Measurements from ENCODE around the gene DCAF11. TPM values are rescaled to one million over a fixed set of nuclear protein-coding genes. Genes with fewer than 3 reads are reported as not detected.

DCAF11 gene
- total RNA-seq, 1 donor from 2014 or later: 26.9 TPM

DNA sequence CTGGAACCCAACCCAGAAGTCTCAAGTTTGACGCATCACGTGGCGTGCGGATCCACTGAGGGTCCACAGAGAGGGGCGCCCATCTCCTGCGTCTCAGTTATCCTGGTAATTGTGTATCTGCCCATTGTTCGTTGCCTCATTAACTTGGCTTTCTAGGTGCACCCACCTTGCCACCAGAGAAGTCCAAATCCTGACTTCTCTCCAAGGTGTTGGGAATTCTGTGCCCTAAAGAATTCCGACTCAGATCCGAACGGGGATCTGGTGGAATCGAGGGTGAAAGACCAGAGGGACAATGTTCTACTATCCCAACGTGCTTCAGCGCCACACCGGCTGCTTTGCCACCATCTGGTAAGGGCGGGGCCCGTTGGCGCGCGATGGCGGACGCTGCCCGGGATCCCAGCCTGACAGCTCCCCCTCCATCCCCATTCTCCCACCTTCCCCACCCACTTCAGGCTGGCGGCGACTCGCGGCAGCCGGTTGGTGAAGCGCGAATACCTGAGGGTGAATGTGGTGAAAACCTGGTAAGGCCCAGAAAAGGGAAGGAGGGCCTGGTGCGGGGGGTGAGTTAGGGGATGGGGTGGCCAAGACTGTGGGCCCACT is 57.8 kb downstream of the DCAF11 start:
- H2AFZ ChIP-seq (ENCODE audit: low read depth, low read length): peak overlapping the region; percentile 63
- H4K20me1 ChIP-seq (ENCODE audit: insufficient read depth, low read length): peaks cover 4% of the 10 kb centered on the region
- peak overlapping the region; percentile 84 for H3K4me2 ChIP-seq (ENCODE audit: low read length)
- peak overlapping the region; percentile 50 for H3K4me3 ChIP-seq (ENCODE audit: insufficient read depth, low read depth, low read length)
- H3K27me3 ChIP-seq (ENCODE audit: insufficient read depth, low read length): no peaks in the 10 kb centered on the region
- H3K4me1 Mint-ChIP-seq (ENCODE audit: low read depth, unreplicated experiment): no peaks in the 10 kb centered on the region
- H3K27me3 Mint-ChIP-seq (ENCODE audit: low read depth, unreplicated experiment): no peaks in the 10 kb centered on the region
- DNase-seq (ENCODE audit: low read depth) (no peak), FAIRE-seq (no peak)
- TF ChIP-seq, protein P1, sequence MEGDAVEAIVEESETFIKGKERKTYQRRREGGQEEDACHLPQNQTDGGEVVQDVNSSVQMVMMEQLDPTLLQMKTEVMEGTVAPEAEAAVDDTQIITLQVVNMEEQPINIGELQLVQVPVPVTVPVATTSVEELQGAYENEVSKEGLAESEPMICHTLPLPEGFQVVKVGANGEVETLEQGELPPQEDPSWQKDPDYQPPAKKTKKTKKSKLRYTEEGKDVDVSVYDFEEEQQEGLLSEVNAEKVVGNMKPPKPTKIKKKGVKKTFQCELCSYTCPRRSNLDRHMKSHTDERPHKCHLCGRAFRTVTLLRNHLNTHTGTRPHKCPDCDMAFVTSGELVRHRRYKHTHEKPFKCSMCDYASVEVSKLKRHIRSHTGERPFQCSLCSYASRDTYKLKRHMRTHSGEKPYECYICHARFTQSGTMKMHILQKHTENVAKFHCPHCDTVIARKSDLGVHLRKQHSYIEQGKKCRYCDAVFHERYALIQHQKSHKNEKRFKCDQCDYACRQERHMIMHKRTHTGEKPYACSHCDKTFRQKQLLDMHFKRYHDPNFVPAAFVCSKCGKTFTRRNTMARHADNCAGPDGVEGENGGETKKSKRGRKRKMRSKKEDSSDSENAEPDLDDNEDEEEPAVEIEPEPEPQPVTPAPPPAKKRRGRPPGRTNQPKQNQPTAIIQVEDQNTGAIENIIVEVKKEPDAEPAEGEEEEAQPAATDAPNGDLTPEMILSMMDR (IDR thresholded peaks at IDR 0.05; ENCODE audit: insufficient read depth, low read depth, low read length): no peak
- H3K79me2 ChIP-seq (ENCODE audit: insufficient read depth, low read length): no peaks in the 10 kb centered on the region
- peak overlapping the region; percentile 75 for H3K4me3 Mint-ChIP-seq (ENCODE audit: unreplicated experiment)
- H3K27ac Mint-ChIP-seq (ENCODE audit: unreplicated experiment): no peak overlapping the region
- peaks cover 25% of the 10 kb centered on the region for H3K36me3 Mint-ChIP-seq (ENCODE audit: low read depth, unreplicated experiment)
- peaks cover 14% of the 10 kb centered on the region for H3K4me1 ChIP-seq (ENCODE audit: insufficient read depth, low read length)
- no peaks in the 10 kb centered on the region for H3K9me3 Mint-ChIP-seq (ENCODE audit: unreplicated experiment)
- no peaks in the 10 kb centered on the region for H3K9me3 ChIP-seq (ENCODE audit: insufficient read depth, low read depth, low read length)
- peak overlapping the region; percentile 36 for H3K9ac ChIP-seq (ENCODE audit: low read length)
- H3K36me3 ChIP-seq (ENCODE audit: insufficient read depth, low read length): no peaks in the 10 kb centered on the region
- H3K27ac ChIP-seq (ENCODE audit: low read depth, low read length): no peak overlapping the region

DNA sequence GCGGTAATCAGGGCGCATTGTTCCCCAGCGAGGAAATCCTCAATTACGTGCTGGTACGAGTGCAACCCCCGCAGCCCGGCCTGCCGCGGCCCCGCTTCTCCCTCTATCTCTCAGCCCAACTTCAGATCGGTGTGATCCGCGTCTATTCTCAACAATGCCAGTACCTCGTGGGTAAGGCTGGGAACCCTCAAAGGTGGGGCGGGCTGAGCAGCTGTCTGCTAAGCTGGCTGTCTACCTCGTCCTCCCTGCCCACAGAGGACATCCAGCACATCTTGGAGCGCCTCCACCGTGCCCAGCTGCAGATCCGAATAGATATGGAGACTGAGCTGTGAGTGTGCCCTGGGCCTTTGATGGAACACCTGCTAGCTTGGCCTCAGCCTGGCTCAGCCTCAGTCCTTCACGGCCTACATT is 58.3 kb downstream of the DCAF11 start:
- Histone ChIP-seq H3K4me3 (ENCODE audit: insufficient read depth, low read depth, low read length) (peak overlapping the region; percentile 50), H3K4me2 (ENCODE audit: low read length) (peak overlapping the region; percentile 84)
- H3K27ac Mint-ChIP-seq (ENCODE audit: unreplicated experiment): no peak overlapping the region

More for the DNA sequence above, 58.3 kb downstream of the DCAF11 start:
- H3K4me1 ChIP-seq (ENCODE audit: insufficient read depth, low read length): peaks cover 14% of the 10 kb centered on the region
- no peak overlapping the region for H2AFZ ChIP-seq (ENCODE audit: low read depth, low read length)
- peaks cover 5% of the 10 kb centered on the region for H4K20me1 ChIP-seq (ENCODE audit: insufficient read depth, low read length)
- FAIRE-seq (no peak), DNase-seq (ENCODE audit: low read depth) (no peak)
- no peaks in the 10 kb centered on the region for H3K36me3 ChIP-seq (ENCODE audit: insufficient read depth, low read length)
- no peak overlapping the region for H3K27ac ChIP-seq (ENCODE audit: low read depth, low read length)
- no peaks in the 10 kb centered on the region for H3K79me2 ChIP-seq (ENCODE audit: insufficient read depth, low read length)
- Mint-ChIP-seq H3K4me3 (ENCODE audit: unreplicated experiment) (peak overlapping the region; percentile 66), H3K9me3 (ENCODE audit: unreplicated experiment) (no peaks in the 10 kb centered on the region), H3K4me1 (ENCODE audit: low read depth, unreplicated experiment) (peaks cover 2% of the 10 kb centered on the region), H3K36me3 (ENCODE audit: low read depth, unreplicated experiment) (peaks cover 23% of the 10 kb centered on the region), H3K27me3 (ENCODE audit: low read depth, unreplicated experiment) (no peaks in the 10 kb centered on the region)
- H3K9ac ChIP-seq (ENCODE audit: low read length): peak overlapping the region; percentile 36
- no peaks in the 10 kb centered on the region for H3K27me3 ChIP-seq (ENCODE audit: insufficient read depth, low read length)
- no peak for TF ChIP-seq EZH2 (IDR thresholded peaks at IDR 0.05; ENCODE audit: insufficient read depth, low read length)
- TF ChIP-seq, protein P1 (IDR thresholded peaks at IDR 0.05; ENCODE audit: insufficient read depth, low read depth, low read length): no peak
- no peaks in the 10 kb centered on the region for H3K9me3 ChIP-seq (ENCODE audit: insufficient read depth, low read depth, low read length)

Small RNA genes lying within 50 kb of the gene (microRNA-seq; reads per million reads assigned to microRNA genes)
- not detected for gene MIR7703

Other genes with a start within 250 kb of the DCAF11 start
- 14.2 and 18.4 TPM in 2 replicates for gene DHRS4, start 161.0 kb upstream of the DCAF11 start, total RNA-seq
- 13.4 and 15.8 TPM in 2 replicates for gene DHRS4L2, start 125.8 kb upstream of the DCAF11 start, total RNA-seq
- gene CARMIL3, start 62.8 kb upstream of the DCAF11 start, total RNA-seq: 0.34 and 0.38 TPM in 2 replicates
- gene CPNE6, start 43.2 kb upstream of the DCAF11 start, total RNA-seq: not detected in 2 replicates
- gene PCK2, start 20.5 kb upstream of the DCAF11 start, total RNA-seq: 73.8 and 101 TPM in 2 replicates
- gene NRL, start 172 bp downstream of the DCAF11 start, total RNA-seq: 0.48 and 0.70 TPM in 2 replicates
- gene FITM1, start 15.9 kb downstream of the DCAF11 start, total RNA-seq: 0.25 TPM in 1 of 2 replicates, not detected in the other
- gene PSME1, start 21.4 kb downstream of the DCAF11 start, total RNA-seq: 116 and 122 TPM in 2 replicates
- gene EMC9, start 26.8 kb downstream of the DCAF11 start, total RNA-seq: 16.7 and 18.5 TPM in 2 replicates
- gene PSME2, start 31.8 kb downstream of the DCAF11 start, total RNA-seq: 173 TPM in 2 replicates
- 59.0 and 69.8 TPM in 2 replicates for gene RNF31, start 32.7 kb downstream of the DCAF11 start, total RNA-seq
- 76.0 and 89.4 TPM in 2 replicates for gene IRF9, start 46.5 kb downstream of the DCAF11 start, total RNA-seq
- gene REC8, start 57.3 kb downstream of the DCAF11 start, total RNA-seq: 33.5 and 46.4 TPM in 2 replicates
- 46.1 and 53.3 TPM in 2 replicates for gene IPO4, start 74.0 kb downstream of the DCAF11 start, total RNA-seq
- 59.3 and 62.9 TPM in 2 replicates for gene TM9SF1, start 80.7 kb downstream of the DCAF11 start, total RNA-seq
- 0.22 and 0.34 TPM in 2 replicates for gene TSSK4, start 90.9 kb downstream of the DCAF11 start, total RNA-seq
- 26.7 and 32.2 TPM in 2 replicates for gene CHMP4A, start 98.7 kb downstream of the DCAF11 start, total RNA-seq
- 8.9 and 9.9 TPM in 2 replicates for gene MDP1, start 101.3 kb downstream of the DCAF11 start, total RNA-seq
- 233 and 251 TPM in 2 replicates for gene NEDD8, start 117.6 kb downstream of the DCAF11 start, total RNA-seq
- 55.5 and 66.5 TPM in 2 replicates for gene GMPR2, start 118.2 kb downstream of the DCAF11 start, total RNA-seq
- gene TINF2, start 127.8 kb downstream of the DCAF11 start, total RNA-seq: 33.0 and 36.2 TPM in 2 replicates
- gene TGM1, start 148.4 kb downstream of the DCAF11 start, total RNA-seq: 3.8 and 4.8 TPM in 2 replicates
- gene RABGGTA, start 156.8 kb downstream of the DCAF11 start, total RNA-seq: 26.6 and 27.3 TPM in 2 replicates
- gene DHRS1, start 185.0 kb downstream of the DCAF11 start, total RNA-seq: 26.5 and 30.3 TPM in 2 replicates
- 22.9 and 23.5 TPM in 2 replicates for gene NOP9, start 185.1 kb downstream of the DCAF11 start, total RNA-seq
- gene CIDEB, start 193.2 kb downstream of the DCAF11 start, total RNA-seq: not detected in 2 replicates
- 7.8 and 9.3 TPM in 2 replicates for gene LTB4R2, start 195.4 kb downstream of the DCAF11 start, total RNA-seq
- 5.5 TPM in 2 replicates for gene LTB4R, start 196.7 kb downstream of the DCAF11 start, total RNA-seq
- 0.32 and 0.67 TPM in 2 replicates for gene ADCY4, start 220.3 kb downstream of the DCAF11 start, total RNA-seq
- gene RIPK3, start 225.2 kb downstream of the DCAF11 start, total RNA-seq: 0.58 and 0.95 TPM in 2 replicates

All from astrocyte (in vitro differentiated cells and primary cell).